ENCODE measurements around the gene APBB1IP.
"Not testable (repeated sequence)": the region's sequence is repeated elsewhere in the genome, so short reads cannot be mapped to it uniquely, and the experiment has no call there.

Gene APBB1IP

DNA sequence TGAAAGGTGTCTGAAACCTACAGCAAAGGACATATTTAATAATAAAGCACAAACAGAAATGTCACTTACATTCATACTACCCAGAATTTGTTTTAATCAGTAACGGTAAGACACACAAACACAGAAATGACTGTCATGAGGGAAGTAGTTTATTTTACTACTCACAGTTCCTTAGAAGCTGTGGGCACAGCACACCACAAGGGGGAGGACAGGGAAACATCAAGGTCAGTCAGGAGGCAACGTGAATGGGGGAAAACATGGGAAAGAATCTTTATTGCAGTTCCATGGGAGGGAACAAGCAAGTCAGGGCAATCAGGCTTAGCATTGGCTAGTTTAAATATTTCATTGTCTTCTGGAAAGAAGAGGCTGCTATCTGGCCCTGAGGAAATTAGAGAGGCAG lies 135.5 kb downstream of the APBB1IP start:
- H3F3A ChIP-seq (ENCODE audit: low read depth), result no peaks in the 10 kb centered on the region
- TF ChIP-seq, protein P1, sequence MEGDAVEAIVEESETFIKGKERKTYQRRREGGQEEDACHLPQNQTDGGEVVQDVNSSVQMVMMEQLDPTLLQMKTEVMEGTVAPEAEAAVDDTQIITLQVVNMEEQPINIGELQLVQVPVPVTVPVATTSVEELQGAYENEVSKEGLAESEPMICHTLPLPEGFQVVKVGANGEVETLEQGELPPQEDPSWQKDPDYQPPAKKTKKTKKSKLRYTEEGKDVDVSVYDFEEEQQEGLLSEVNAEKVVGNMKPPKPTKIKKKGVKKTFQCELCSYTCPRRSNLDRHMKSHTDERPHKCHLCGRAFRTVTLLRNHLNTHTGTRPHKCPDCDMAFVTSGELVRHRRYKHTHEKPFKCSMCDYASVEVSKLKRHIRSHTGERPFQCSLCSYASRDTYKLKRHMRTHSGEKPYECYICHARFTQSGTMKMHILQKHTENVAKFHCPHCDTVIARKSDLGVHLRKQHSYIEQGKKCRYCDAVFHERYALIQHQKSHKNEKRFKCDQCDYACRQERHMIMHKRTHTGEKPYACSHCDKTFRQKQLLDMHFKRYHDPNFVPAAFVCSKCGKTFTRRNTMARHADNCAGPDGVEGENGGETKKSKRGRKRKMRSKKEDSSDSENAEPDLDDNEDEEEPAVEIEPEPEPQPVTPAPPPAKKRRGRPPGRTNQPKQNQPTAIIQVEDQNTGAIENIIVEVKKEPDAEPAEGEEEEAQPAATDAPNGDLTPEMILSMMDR (conservative IDR thresholded peaks at IDR 0.05; ENCODE audit: low read length), result no peak; the same call in 1 of the 2 replicates
- no peak for TF ChIP-seq EZH2phosphoT487 (IDR thresholded peaks at IDR 0.05; ENCODE audit: borderline replicate concordance)

DNA sequence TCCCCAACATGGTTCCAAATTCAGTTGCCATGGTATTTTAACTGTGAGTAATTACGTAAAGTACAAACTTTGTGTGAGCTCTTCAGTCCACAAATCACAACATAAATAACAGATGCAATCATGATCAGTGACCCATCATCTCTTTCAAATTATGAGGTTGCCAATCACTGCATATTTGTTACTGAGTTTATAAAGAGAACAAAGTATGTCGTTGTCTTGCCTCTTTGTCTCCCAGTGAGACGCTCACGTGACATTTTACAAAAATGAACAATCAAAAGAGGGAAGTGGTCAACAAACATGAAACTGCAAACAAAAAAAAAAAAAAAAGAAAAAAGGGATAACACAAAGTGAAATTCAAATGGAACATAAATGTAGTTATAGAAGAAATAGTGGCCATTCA lies 136.6 kb downstream of the APBB1IP start:
- no peak for TF ChIP-seq EZH2phosphoT487 (IDR thresholded peaks at IDR 0.05; ENCODE audit: borderline replicate concordance)
- TF ChIP-seq, protein P1 (conservative IDR thresholded peaks at IDR 0.05; ENCODE audit: low read length), result no peak
- no peaks in the 10 kb centered on the region for H3K4me1 ChIP-seq (ENCODE audit: insufficient read depth, low read length, poor library complexity, severe bottlenecking)
- no peak overlapping the region for H3K4me3 ChIP-seq (ENCODE audit: low read length, poor library complexity, severe bottlenecking)
- no peaks in the 10 kb centered on the region for H3K79me2 ChIP-seq (ENCODE audit: insufficient read depth, low read length)
- H3F3A ChIP-seq (ENCODE audit: low read depth), result no peaks in the 10 kb centered on the region
- no peaks in the 10 kb centered on the region for H3K36me3 ChIP-seq (ENCODE audit: insufficient read depth, low read length)
- H3K9me3 ChIP-seq (ENCODE audit: insufficient read depth, low read depth, low read length), result 0 out of 2 replicates have a peak, but pooled peaks cover 3% of the 10 kb centered on the region
- H3K9ac ChIP-seq (ENCODE audit: low read depth, low read length, poor library complexity, severe bottlenecking), result no peak overlapping the region
- no peak overlapping the region for H2AFZ ChIP-seq (ENCODE audit: low read length)
- no peaks in the 10 kb centered on the region for H3K9me2 ChIP-seq (replicated peaks; ENCODE audit: low read depth, low read length)
- H3K4me2 ChIP-seq (ENCODE audit: low read depth, low read length, poor library complexity, severe bottlenecking), result no peak overlapping the region
- no peaks in the 10 kb centered on the region for H3K27me3 ChIP-seq (ENCODE audit: insufficient read depth, low read length, poor library complexity, severe bottlenecking)
- no peaks in the 10 kb centered on the region for H4K20me1 ChIP-seq (ENCODE audit: insufficient read depth, low read length, poor library complexity, severe bottlenecking)

More for the DNA sequence above, 135.5 kb downstream of the APBB1IP start:
- H3K9me3 ChIP-seq (ENCODE audit: insufficient read depth, low read depth, low read length), result 0 out of 2 replicates have a peak, but pooled peaks cover 3% of the 10 kb centered on the region
- no peak overlapping the region for H3K9ac ChIP-seq (ENCODE audit: low read depth, low read length, poor library complexity, severe bottlenecking)
- no peak overlapping the region for H2AFZ ChIP-seq (ENCODE audit: low read length)
- H3K27me3 ChIP-seq (ENCODE audit: insufficient read depth, low read length, poor library complexity, severe bottlenecking), result no peaks in the 10 kb centered on the region
- no peaks in the 10 kb centered on the region for H3K79me2 ChIP-seq (ENCODE audit: insufficient read depth, low read length)
- H4K20me1 ChIP-seq (ENCODE audit: insufficient read depth, low read length, poor library complexity, severe bottlenecking), result no peaks in the 10 kb centered on the region
- no peaks in the 10 kb centered on the region for H3K36me3 ChIP-seq (ENCODE audit: insufficient read depth, low read length)
- no peak overlapping the region for H3K4me2 ChIP-seq (ENCODE audit: low read depth, low read length, poor library complexity, severe bottlenecking)
- H3K9me2 ChIP-seq (replicated peaks; ENCODE audit: low read depth, low read length), result no peaks in the 10 kb centered on the region
- H3K4me1 ChIP-seq (ENCODE audit: insufficient read depth, low read length, poor library complexity, severe bottlenecking), result no peaks in the 10 kb centered on the region
- no peak overlapping the region for H3K4me3 ChIP-seq (ENCODE audit: low read length, poor library complexity, severe bottlenecking)

DNA sequence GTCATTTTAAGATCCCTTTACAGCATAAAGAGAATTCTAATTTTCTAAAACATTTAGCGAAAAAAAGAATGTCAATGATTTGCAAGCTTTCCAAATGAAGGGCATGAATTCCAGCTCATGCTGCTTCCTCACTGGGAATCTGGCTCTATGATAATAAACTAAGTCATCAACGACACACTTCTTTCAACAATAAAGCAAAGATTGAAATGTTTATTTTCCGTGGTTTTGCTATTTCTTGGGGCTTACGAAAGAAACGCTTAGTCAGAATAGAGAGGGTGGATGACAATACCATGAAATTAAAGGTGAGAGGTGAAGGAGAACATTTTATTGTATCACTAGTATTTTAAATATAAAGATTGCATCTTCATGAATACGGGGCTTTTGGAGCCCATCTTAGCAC lies 140.2 kb downstream of the APBB1IP start:
- not testable (repeated sequence) for H4K20me1 ChIP-seq (ENCODE audit: insufficient read depth, low read length, poor library complexity, severe bottlenecking); H3K4me3 ChIP-seq (ENCODE audit: low read length, poor library complexity, severe bottlenecking); H3K36me3 ChIP-seq (ENCODE audit: insufficient read depth, low read length); H3F3A ChIP-seq (ENCODE audit: low read depth); H3K4me1 ChIP-seq (ENCODE audit: insufficient read depth, low read length, poor library complexity, severe bottlenecking); H3K9me3 ChIP-seq (ENCODE audit: insufficient read depth, low read depth, low read length); H3K27me3 ChIP-seq (ENCODE audit: insufficient read depth, low read length, poor library complexity, severe bottlenecking); H3K9me2 ChIP-seq (replicated peaks; ENCODE audit: low read depth, low read length); H2AFZ ChIP-seq (ENCODE audit: low read length); H3K4me2 ChIP-seq (ENCODE audit: low read depth, low read length, poor library complexity, severe bottlenecking); H3K79me2 ChIP-seq (ENCODE audit: insufficient read depth, low read length); H3K9ac ChIP-seq (ENCODE audit: low read depth, low read length, poor library complexity, severe bottlenecking)

DNA sequence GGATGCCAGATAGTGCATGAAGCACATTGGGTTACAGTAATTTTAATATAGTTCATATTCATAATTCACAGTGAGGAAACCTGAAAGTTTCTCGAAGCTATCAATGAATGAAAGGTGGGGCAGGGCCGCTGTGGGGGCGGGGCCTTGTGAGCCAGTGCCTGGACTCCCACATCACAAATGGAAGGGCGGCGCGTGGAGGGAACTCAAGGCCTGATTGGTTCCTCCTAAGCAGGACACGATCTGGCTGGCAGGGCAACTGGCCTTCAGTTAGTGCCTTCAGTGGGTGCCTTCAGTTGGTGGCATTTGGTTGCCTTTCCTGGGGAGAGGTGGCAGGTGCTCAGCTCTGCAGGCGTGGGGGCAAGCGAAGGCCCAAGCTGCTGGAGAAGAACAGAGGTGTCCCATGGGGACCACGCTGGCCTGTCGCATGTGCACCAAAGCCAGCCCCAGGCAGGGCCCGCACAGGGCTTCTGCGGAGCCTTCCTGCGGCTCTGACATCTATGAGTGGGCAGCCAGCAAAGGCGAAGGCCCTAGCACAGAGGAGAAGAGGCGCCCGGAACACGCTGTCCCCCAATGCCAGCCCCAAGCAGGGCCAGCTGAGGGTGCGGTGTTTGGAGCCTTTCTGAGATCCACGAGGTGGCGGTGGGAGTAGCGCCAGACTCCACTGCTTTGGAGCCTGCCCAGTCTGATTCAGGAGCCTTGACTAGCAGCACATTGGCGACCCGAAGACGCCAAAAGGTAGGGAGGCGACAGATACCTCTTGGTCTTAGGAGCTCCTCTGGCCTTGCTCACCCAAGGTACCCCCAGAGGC lies 141.3 kb downstream of the APBB1IP start:
- H3K9me2 ChIP-seq (replicated peaks; ENCODE audit: low read depth, low read length), result no peaks in the 10 kb centered on the region
- H3K9me3 ChIP-seq (ENCODE audit: insufficient read depth, low read depth, low read length), result 0 out of 2 replicates have a peak, but pooled peaks cover 3% of the 10 kb centered on the region
- no peaks in the 10 kb centered on the region for H3F3A ChIP-seq (ENCODE audit: low read depth)
- H3K4me3 ChIP-seq (ENCODE audit: low read length, poor library complexity, severe bottlenecking), result no peak overlapping the region
- no peak overlapping the region for H3K4me2 ChIP-seq (ENCODE audit: low read depth, low read length, poor library complexity, severe bottlenecking)
- H2AFZ ChIP-seq (ENCODE audit: low read length), result no peak overlapping the region
- H3K79me2 ChIP-seq (ENCODE audit: insufficient read depth, low read length), result no peaks in the 10 kb centered on the region
- TF ChIP-seq EZH2phosphoT487 (IDR thresholded peaks at IDR 0.05; ENCODE audit: borderline replicate concordance), result no peak
- TF ChIP-seq, protein P1 (conservative IDR thresholded peaks at IDR 0.05; ENCODE audit: low read length), result no peak
- H3K9ac ChIP-seq (ENCODE audit: low read depth, low read length, poor library complexity, severe bottlenecking), result no peak overlapping the region
- no peaks in the 10 kb centered on the region for H3K36me3 ChIP-seq (ENCODE audit: insufficient read depth, low read length)
- H3K27me3 ChIP-seq (ENCODE audit: insufficient read depth, low read length, poor library complexity, severe bottlenecking), result no peaks in the 10 kb centered on the region
- H3K4me1 ChIP-seq (ENCODE audit: insufficient read depth, low read length, poor library complexity, severe bottlenecking), result no peaks in the 10 kb centered on the region
- no peaks in the 10 kb centered on the region for H4K20me1 ChIP-seq (ENCODE audit: insufficient read depth, low read length, poor library complexity, severe bottlenecking)

All from Loucy (cell line).